Naive thymus-derived CD4-positive, alpha-beta T cell (primary cell): ENCODE measurements around the gene MRPS30. TPM values are rescaled to one million over a fixed set of nuclear protein-coding genes. Genes with fewer than 3 reads are reported as not detected.

Experiments
- ATAC-seq: fragments of 150-1000 bp; cut with Tn5 transposase; 2 replicates; pipeline ENCODE4 v1.10.0; 2021; ENCODE audit warnings: mild to moderate bottlenecking, moderate library complexity
- CTCF ChIA-PET: fragments of 350-600 bp; sonication (Branson Sonifier 250); formaldehyde crosslinking; loops from one replicate; lab custom pipeline; 2021; ENCODE audit warnings: antibody characterized with exemption; lab: Charles Lee
- POLR2A ChIA-PET: fragments of 350-600 bp; sonication (Branson Sonifier 250); formaldehyde crosslinking; loops from one replicate; lab custom pipeline; 2021; ENCODE audit warnings: antibody characterized with exemption, inconsistent platforms; lab: Charles Lee
- DNase-seq, 9 donors: peaks; one replicate each; pipeline versions ENCODE4 v3.0.0 to v3.0.0-alpha.2; 2020 to 2022; ENCODE audit warnings: mixed read lengths in 1 of 9
- H3K27ac ChIP-seq: one replicate; pipeline ENCODE4 v1.7.0; 2013; ENCODE audit warnings: mild to moderate bottlenecking, low read depth, low read length, moderate library complexity
- H3K27me3 ChIP-seq, 2 donors: one replicate each; pipeline ENCODE4 v1.7.0; 2013; ENCODE audit warnings: low read length in 2 of 2, mild to moderate bottlenecking in 2 of 2, moderate library complexity in 2 of 2; ENCODE audit not compliant: control insufficient read depth in 2 of 2, insufficient read depth in 2 of 2
- H3K36me3 ChIP-seq, 3 experiments: 1 replicate in 2 of 3; 2 replicates in 1 of 3; pipeline ENCODE4 v1.7.0; 2013; ENCODE audit warnings: low read length in 3 of 3, mild to moderate bottlenecking in 3 of 3, moderate library complexity in 1 of 3; ENCODE audit not compliant: insufficient read depth in 3 of 3, control insufficient read depth in 2 of 3
- H3K4me1 ChIP-seq, 2 donors: one replicate each; pipeline ENCODE4 v1.7.0; 2013; ENCODE audit warnings: low read length in 2 of 2, mild to moderate bottlenecking in 2 of 2, moderate library complexity in 1 of 2; ENCODE audit not compliant: control insufficient read depth in 2 of 2, insufficient read depth in 2 of 2
- H3K4me3 ChIP-seq: 2 replicates; pipeline ENCODE4 v1.7.0; 2013; ENCODE audit warnings: mild to moderate bottlenecking, low read length
- H3K9me3 ChIP-seq, 3 experiments: 1 replicate in 2 of 3; 2 replicates in 1 of 3; pipeline ENCODE4 v1.7.0; 2013; ENCODE audit warnings: low read length in 3 of 3; ENCODE audit not compliant: control insufficient read depth in 2 of 3
- H3K27ac Mint-ChIP-seq, 9 donors: one replicate each; pipeline ENCODE4 v1.8.0; 2020 to 2022; ENCODE audit warnings: mixed read lengths in 9 of 9, mild to moderate bottlenecking in 8 of 9, moderate library complexity in 5 of 9, inconsistent platforms in 2 of 9
- H3K27me3 Mint-ChIP-seq, 5 donors: one replicate each; pipeline ENCODE4 v1.8.0; 2021 to 2022; ENCODE audit warnings: mixed read lengths in 5 of 5, mild to moderate bottlenecking in 1 of 5
- H3K36me3 Mint-ChIP-seq, 5 donors: one replicate each; pipeline ENCODE4 v1.8.0; 2020 to 2022; ENCODE audit warnings: mixed read lengths in 5 of 5, mild to moderate bottlenecking in 3 of 5, inconsistent platforms in 1 of 5
- H3K4me1 Mint-ChIP-seq, 7 donors: one replicate each; pipeline ENCODE4 v1.8.0; 2020 to 2022; ENCODE audit warnings: mixed read lengths in 7 of 7, mild to moderate bottlenecking in 3 of 7, inconsistent platforms in 1 of 7
- H3K4me3 Mint-ChIP-seq, 10 donors: one replicate each; pipeline ENCODE4 v1.8.0; 2020 to 2022; ENCODE audit warnings: mild to moderate bottlenecking in 10 of 10, mixed read lengths in 10 of 10, moderate library complexity in 6 of 10, inconsistent platforms in 2 of 10
- H3K9me3 Mint-ChIP-seq, 11 donors: one replicate each; pipeline ENCODE4 v1.8.0; 2020 to 2022; ENCODE audit warnings: mixed read lengths in 11 of 11, mild to moderate bottlenecking in 4 of 11, inconsistent platforms in 1 of 11, moderate library complexity in 1 of 11
- intact Hi-C, 2 donors: fragments of 100-400 bp; cut with micrococcal nuclease; formaldehyde crosslinking; loops; one replicate each; pipeline ENCODE4 v1.15.1; 2023
- polyA plus RNA-seq, 2 donors: library from polyadenylated mRNA; unstranded; fragments of 300-500 nt; fragmentation: Illumina TruSeq; gene quantifications; one replicate each; pipeline ENCODE4 v1.2.3, GENCODE V29; 2021
- total RNA-seq, 6 experiments: library from RNA in 5 of 6; stranded (reverse) in 5 of 6; gene quantifications; 1 replicate in 5 of 6; 2 replicates in 1 of 6; pipeline ENCODE4 v1.2.3 and lab custom pipeline; 2021 to 2026

Gene MRPS30
- total and polyA plus RNA-seq, 7 experiments from 2014 or later: 31.1 to 89.5 (median 55.4) TPM

GRCh38 chr5:44794371-44794770 lies 14.4 kb upstream of the MRPS30 start:
- Histone ChIP-seq H3K9me3 (peaks cover 0 to 15% (median 0%) of the 10 kb centered on the region in 3 experiments), H3K4me3 (no peak overlapping the region), H3K4me1 (no peaks in the 10 kb centered on the region), H3K27me3 (no peaks in the 10 kb centered on the region), H3K36me3 (no peaks in the 10 kb centered on the region), H3K27ac (no peak overlapping the region)
- Mint-ChIP-seq H3K27me3 (peaks cover 0 to 15% (median 4%) of the 10 kb centered on the region in 5 donors), H3K4me3 (no peak overlapping the region), H3K36me3 (peaks cover 0 to 28% (median 7%) of the 10 kb centered on the region in 5 donors), H3K4me1 (peaks cover 0 to 7% (median 0%) of the 10 kb centered on the region in 7 donors), H3K27ac (no peak overlapping the region), H3K9me3 (peaks cover 11 to 69% (median 27%) of the 10 kb centered on the region in 11 donors)
- DNase-seq: no peak
- ATAC-seq: no peak
- intact Hi-C loops: no loop called here
- ChIA-PET POLR2A (no interaction called here), CTCF (no interaction called here)

GRCh38 chr5:44795496-44795895 lies 13.3 kb upstream of the MRPS30 start:
- peaks cover 11 to 62% (median 26%) of the 10 kb centered on the region in 11 donors for H3K9me3 Mint-ChIP-seq

GRCh38 chr5:44797841-44798240 lies 10.9 kb upstream of the MRPS30 start:
- Histone ChIP-seq H3K4me3 (no peak overlapping the region), H3K9me3 (peaks cover 0 to 11% (median 0%) of the 10 kb centered on the region in 3 experiments), H3K27ac (no peak overlapping the region), H3K36me3 (no peaks in the 10 kb centered on the region), H3K4me1 (no peaks in the 10 kb centered on the region), H3K27me3 (no peaks in the 10 kb centered on the region)
- H3K27me3 Mint-ChIP-seq: peaks cover 5 to 18% (median 8%) of the 10 kb centered on the region in 5 donors
- ChIA-PET CTCF (no interaction called here), POLR2A (no interaction called here)
- peaks cover 7 to 42% (median 18%) of the 10 kb centered on the region in 11 donors for H3K9me3 Mint-ChIP-seq
- H3K27ac Mint-ChIP-seq: no peak overlapping the region
- DNase-seq (no peak), ATAC-seq (no peak)
- peaks cover 0 to 14% (median 3%) of the 10 kb centered on the region in 5 donors for H3K36me3 Mint-ChIP-seq
- H3K4me3 Mint-ChIP-seq: no peak overlapping the region
- intact Hi-C loops: no loop called here
- peaks cover 0 to 7% (median 0%) of the 10 kb centered on the region in 7 donors for H3K4me1 Mint-ChIP-seq

More at GRCh38 chr5:44795496-44795895, 13.3 kb upstream of the MRPS30 start:
- ATAC-seq (no peak), DNase-seq (no peak)
- Histone ChIP-seq H3K27ac (no peak overlapping the region), H3K36me3 (no peaks in the 10 kb centered on the region), H3K4me3 (no peak overlapping the region), H3K9me3 (peaks cover 0 to 15% (median 0%) of the 10 kb centered on the region in 3 experiments), H3K27me3 (no peaks in the 10 kb centered on the region), H3K4me1 (no peaks in the 10 kb centered on the region)
- Mint-ChIP-seq H3K27me3 (peaks cover 0 to 15% (median 5%) of the 10 kb centered on the region in 5 donors), H3K27ac (no peak overlapping the region), H3K4me3 (no peak overlapping the region), H3K36me3 (peaks cover 0 to 28% (median 7%) of the 10 kb centered on the region in 5 donors), H3K4me1 (peaks cover 0 to 7% (median 0%) of the 10 kb centered on the region in 7 donors)
- intact Hi-C loops: no loop called here
- ChIA-PET CTCF (no interaction called here), POLR2A (no interaction called here)

GRCh38 chr5:44801992-44802391 lies 6.8 kb upstream of the MRPS30 start:
- Mint-ChIP-seq H3K4me1 (peaks cover 0 to 9% (median 0%) of the 10 kb centered on the region in 7 donors), H3K27ac (no peak overlapping the region), H3K36me3 (peaks cover 0 to 3% (median under 1%) of the 10 kb centered on the region in 5 donors), H3K27me3 (peaks cover 5 to 18% (median 11%) of the 10 kb centered on the region in 5 donors), H3K9me3 (peaks cover 0 to 5% (median under 1%) of the 10 kb centered on the region in 11 donors), H3K4me3 (no peak overlapping the region)
- Histone ChIP-seq H3K4me3 (no peak overlapping the region), H3K9me3 (no peaks in the 10 kb centered on the region), H3K27me3 (no peaks in the 10 kb centered on the region), H3K36me3 (no peaks in the 10 kb centered on the region), H3K27ac (no peak overlapping the region), H3K4me1 (no peaks in the 10 kb centered on the region)
- CTCF ChIA-PET: no interaction called here
- DNase-seq (no peak), ATAC-seq (no peak)
- POLR2A ChIA-PET: no interaction called here
- intact Hi-C loops: loop anchor here in 1 of 2 donors (10.0 kb wide), 2 partner anchors 1167 to 1757 kb away; partner anchors contain the start of gene ANXA2R

- Histone ChIP-seq H3K27me3 (no peaks in the 10 kb centered on the region), H3K9me3 (no peaks in the 10 kb centered on the region), H3K4me1 (peaks cover 0 to 20% of the 10 kb centered on the region in 2 donors), H3K36me3 (peaks cover 0 to 5% (median 0%) of the 10 kb centered on the region in 3 experiments), H3K27ac (no peak overlapping the region), H3K4me3 (no peak overlapping the region)
- ATAC-seq (no peak), DNase-seq (no peak)
- H3K27ac Mint-ChIP-seq: peak overlapping the region in 2 of 9 donors; percentile 8 to 26
- peaks cover 12 to 38% (median 29%) of the 10 kb centered on the region in 7 donors for H3K4me1 Mint-ChIP-seq
- peaks cover 0 to 11% (median 3%) of the 10 kb centered on the region in 5 donors for H3K36me3 Mint-ChIP-seq
- no peaks in the 10 kb centered on the region for H3K9me3 Mint-ChIP-seq
- intact Hi-C loops: loop anchor here (5.0 to 10.0 kb wide), 3 partner anchors 1172 to 1762 kb away; partner anchors contain the start of genes ZNF131 (in 2 of the 2) and ANXA2R (in 1 of the 2)
- H3K27me3 Mint-ChIP-seq: peaks cover 0 to 6% (median 3%) of the 10 kb centered on the region in 5 donors
- ChIA-PET CTCF (no interaction called here), POLR2A (interaction anchor here (0.6 kb wide), 1 partner anchor 32 kb away, joined by 3 read pairs; no protein-coding TSS in a partner anchor)
- H3K4me3 Mint-ChIP-seq: no peak overlapping the region
Measured at GRCh38 chr5:44806608-44807007, 2.1 kb upstream of the MRPS30 start.

- Mint-ChIP-seq H3K4me1 (peaks cover 12 to 44% (median 32%) of the 10 kb centered on the region in 7 donors), H3K27ac (no peak overlapping the region), H3K9me3 (no peaks in the 10 kb centered on the region), H3K36me3 (peaks cover 0 to 14% (median 3%) of the 10 kb centered on the region in 5 donors), H3K4me3 (no peak overlapping the region), H3K27me3 (peaks cover 0 to 5% (median 3%) of the 10 kb centered on the region in 5 donors)
- Histone ChIP-seq H3K4me1 (peaks cover 0 to 20% of the 10 kb centered on the region in 2 donors), H3K36me3 (peaks cover 0 to 5% (median 0%) of the 10 kb centered on the region in 3 experiments), H3K27ac (no peak overlapping the region), H3K4me3 (no peak overlapping the region), H3K27me3 (no peaks in the 10 kb centered on the region), H3K9me3 (no peaks in the 10 kb centered on the region)
- ATAC-seq (no peak), DNase-seq (no peak)
- ChIA-PET POLR2A (no interaction called here), CTCF (no interaction called here)
- intact Hi-C loops: loop anchor here (5.0 to 10.0 kb wide), 3 partner anchors 1172 to 1762 kb away; partner anchors contain the start of genes ZNF131 (in 2 of the 2) and ANXA2R (in 1 of the 2)
Measured at GRCh38 chr5:44807269-44807668, 1.5 kb upstream of the MRPS30 start.
